GM18502 (cell line): ENCODE measurements around the gene NANS.
"Not testable (repeated sequence)": the region's sequence is repeated elsewhere in the genome, so short reads cannot be mapped to it uniquely, and the experiment has no call there.

Experiments used
- ATAC-seq: cut with Tn5 transposase; IDR thresholded peaks from one replicate; pipeline ENCODE4 v1.9.1; 2021; ENCODE audit warnings: mild to moderate bottlenecking; ENCODE audit not compliant: unreplicated experiment, poor library complexity

NANS gene

DNA sequence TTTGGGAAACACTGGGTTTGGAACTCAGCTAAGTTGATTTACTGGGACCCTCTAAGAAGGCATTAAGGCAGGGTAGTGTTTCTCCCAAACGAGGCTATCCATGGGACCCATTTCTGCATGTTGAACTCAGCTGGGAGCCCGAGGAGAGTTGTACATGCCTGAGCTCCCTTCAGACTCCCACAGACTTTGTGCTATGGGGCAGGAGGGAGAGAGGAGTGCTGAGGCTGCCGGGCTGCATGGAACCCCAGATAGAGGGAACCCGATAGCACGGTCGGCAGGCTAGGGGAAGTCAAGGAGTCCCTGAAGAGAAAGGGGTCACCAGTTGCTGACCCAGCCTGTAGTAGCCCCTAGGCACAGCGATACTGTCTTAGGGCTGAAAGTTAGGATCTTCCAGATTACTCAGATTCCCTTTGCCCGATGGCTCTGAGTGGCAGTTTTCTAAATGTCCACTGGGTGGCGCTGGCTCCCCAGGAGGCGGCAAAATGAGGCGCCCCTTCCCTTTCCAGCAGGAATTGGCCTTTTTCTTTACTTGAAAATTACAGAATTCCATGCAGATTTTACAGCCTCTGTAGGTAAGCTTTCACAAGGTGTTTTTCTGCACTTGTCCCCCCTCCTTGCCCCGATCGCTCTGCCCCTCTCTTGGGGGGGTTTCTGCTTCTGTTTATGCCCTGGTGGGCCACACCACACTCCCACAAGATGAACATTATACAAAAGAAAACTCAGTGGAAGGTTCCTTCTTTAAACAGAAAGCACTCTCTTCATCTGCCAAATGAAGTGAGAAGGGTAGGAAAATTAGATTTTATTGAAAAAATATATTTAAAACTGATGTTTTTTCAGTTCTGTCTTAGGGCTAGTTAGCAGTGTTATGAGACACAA is 17.8 kb downstream of the NANS start:
- no peak for ATAC-seq

DNA sequence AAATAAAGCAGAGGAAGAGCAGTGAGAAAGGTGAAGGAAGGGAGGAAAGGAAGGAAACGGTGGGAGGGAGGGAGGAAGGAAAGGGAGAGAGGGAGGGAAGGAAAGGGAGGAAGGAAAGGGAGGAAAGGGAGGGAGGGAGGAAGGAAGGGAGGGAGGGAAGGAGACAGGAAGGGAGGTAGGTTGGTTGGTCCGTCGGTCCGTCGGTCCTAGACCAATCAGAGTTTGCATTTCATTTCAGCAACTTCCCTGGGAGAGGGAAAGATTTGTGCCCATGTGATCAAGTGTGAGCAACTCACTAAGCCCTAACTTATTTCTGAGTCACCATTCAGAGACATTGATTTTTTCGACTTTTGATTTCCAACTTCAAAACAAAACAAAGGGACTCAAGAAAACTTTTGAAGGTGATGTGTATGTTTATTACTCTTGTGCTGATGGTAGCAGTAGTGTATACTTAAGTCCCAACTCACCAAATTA is 18.8 kb downstream of the NANS start:
- ATAC-seq, result no peak

DNA sequence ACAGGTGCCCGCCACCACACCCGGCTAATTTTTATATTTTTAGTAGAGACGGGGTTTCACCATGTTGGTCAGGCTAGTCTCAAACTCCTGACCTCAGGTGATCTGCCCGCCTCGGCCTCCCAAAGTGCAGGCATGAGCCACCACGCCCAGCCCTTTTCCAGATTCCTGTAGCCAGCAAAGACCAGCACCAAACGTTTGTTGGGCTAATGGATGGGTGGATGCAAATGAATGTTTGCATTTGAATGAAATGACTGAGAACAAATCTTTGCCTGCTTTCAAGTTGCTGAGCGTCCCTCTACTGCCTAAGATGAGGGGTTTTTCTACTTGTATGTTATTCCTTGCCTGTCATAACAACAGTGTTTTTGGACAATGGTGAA is 20.0 kb downstream of the NANS start:
- not testable (repeated sequence) for ATAC-seq

DNA sequence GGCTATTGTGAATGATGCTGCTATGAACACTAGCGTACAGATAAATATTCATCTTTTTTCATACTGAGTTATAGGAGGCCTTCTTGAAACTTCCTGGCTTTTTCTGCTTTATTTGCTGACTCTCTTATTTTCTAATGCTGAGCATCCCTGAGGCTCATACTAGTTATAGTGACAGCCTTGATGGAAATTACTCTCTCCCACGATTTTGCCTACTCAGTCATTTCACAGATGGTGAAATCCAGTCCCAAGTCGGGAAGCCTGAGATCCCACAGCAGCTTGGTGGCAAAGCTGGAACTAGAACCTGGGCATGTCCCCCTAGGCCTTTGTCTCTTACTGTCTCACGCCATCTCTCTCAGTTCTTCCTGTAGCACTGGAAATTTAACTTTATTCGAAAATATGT is 22.4 kb downstream of the NANS start:
- no peak for ATAC-seq

DNA sequence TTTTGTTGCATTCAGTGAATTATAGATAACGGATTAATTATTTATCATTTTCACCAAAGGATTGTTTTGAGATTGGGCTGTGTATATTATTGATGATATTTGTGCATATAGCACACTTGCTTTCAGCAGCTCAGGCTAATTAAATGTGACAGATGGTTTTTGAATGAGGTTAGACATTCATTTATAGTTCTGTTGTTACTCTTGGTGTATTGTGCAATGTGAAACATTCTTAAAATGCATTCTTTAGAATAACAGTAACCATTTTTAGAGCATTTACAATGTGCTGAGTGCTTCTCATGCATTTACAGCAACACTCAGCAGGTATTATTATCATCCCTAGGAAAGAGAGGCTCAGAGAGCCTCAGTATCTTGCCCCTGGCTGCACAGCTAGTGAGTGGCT is 23.8 kb downstream of the NANS start:
- no peak for ATAC-seq

DNA sequence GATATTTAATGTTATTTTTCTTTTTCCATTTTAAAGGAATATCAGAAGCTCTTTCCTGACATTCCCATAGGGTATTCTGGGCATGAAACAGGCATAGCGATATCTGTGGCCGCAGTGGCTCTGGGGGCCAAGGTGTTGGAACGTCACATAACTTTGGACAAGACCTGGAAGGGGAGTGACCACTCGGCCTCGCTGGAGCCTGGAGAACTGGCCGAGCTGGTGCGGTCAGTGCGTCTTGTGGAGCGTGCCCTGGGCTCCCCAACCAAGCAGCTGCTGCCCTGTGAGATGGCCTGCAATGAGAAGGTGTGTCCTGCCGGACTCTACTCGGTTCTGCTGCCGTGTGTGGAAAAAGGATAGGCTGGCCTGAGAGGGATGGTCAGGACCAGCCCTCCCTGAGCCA is 24.2 kb downstream of the NANS start:
- ATAC-seq, result no peak

DNA sequence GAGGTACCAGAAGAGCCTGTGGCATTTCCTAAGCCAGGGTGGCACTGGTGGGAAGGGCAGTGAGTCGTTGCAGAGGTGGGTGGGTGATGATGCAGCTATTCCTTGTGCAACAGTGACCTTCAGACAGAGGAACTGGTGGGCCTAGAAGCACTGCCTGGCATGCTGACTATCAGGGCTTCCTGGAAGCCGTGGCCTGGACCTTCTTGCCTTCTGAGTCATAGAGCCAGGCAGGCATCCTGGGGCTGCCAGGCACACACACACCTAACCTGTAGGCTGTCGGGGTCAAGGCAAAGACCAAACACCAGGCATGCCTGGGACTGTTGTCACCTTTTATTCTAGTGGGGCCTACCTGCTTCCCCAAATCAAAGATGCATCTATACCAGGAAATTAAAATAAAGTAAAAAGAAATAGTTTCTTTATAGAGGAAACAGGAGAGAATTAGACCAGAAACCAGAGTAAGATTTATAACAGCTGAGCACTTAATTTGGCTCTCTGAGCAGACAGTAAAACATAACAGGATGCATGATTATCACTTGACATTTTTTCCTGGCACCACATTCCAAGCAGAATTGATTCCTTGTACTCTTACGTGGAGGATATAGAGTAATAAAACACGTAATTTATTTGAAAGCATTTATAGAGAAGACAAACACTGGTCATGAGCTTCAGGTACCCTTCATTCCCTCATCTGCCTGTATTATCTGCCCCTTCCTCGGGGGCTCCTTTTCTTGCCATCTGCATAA is 25.1 kb downstream of the NANS start:
- no peak for ATAC-seq

DNA sequence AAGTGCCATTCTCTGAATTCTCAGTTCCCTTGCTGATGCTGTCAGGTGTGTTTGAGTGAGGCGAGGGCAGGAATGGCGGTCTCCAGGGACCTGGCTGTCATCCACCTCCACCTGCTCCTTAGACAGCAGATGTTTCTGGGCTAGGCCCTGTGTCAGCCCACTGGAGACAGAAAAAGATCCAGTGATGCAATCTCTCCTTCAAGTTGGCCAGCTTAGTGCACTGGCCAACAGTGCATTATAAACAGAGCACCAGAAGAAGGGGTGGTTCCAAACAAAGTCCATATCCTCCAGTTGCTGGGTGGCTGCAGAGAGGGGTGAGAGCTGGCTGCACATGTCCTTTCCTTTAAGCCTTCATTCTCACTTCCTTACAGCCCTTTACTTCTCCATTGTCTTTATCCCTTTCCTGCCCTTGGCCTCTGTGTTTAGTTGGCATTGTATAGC is 26.5 kb downstream of the NANS start:
- ATAC-seq, result no peak

DNA sequence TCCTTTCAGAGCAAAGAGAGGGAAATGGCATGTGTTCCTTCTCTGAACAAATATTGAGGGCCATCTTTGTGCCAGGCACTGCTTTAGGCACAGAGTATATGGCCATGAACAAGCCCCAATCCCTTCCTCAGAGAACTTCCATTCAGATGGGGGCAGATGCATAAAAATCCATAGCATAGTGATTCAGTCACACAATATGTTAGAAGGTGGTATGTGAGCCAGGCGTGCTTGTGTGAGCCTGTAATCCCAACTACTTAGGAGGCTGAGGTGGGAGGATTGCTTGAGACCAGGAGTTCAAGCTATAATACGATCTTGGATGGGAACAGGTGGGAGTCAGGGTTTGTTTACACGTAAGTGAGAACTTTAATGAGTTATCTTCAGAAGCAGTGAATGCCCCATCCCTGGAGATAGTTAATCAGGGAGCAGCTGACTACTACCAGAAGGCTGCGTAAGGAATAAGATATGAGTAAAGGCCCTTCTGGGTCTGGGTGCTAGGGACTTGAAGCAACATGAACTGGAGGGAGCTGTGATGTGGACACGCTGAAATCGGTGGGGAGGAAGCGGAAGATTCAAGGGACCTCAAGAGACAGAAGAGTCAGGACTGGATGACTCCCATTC is 27.1 kb downstream of the NANS start:
- no peak for ATAC-seq

DNA sequence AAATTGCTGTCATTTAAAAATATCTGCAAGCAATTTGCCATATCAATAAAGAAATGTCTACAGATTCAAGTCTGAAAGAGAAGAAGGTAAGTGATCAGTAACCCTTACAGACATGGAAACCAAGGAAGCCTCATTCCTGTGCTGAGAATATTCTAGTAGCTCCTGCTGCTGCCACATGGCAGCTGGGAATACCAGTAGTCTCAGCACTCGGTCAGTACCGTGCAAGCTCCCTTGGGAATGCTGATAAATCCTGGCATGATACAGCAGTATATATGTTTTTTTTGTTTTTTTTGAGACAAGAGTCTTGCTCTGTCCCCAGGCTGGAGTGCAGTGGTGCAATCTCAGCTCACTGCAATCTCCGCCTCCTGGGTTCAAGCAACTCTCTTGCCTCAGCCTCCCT is 27.9 kb downstream of the NANS start:
- no peak for ATAC-seq

DNA sequence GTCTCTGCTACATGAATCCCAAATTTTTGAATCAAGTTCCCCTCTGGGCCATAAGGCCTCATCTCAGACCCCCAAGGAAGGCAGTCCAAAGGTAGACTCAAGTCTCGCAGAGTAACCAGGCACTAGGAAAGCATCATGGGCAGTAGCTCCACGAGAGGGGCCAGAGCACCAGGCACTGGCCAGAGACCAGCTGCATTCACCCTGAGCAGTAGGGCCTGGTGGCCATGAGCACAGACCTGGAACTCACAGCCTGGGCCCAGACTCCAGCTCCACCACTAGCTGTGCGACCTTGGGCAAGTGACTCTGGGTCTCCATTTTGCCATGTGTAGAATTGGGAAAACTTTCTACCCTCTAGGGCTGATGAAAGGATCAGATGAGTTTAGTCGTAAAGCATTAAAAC is 28.5 kb downstream of the NANS start:
- ATAC-seq, result no peak

DNA sequence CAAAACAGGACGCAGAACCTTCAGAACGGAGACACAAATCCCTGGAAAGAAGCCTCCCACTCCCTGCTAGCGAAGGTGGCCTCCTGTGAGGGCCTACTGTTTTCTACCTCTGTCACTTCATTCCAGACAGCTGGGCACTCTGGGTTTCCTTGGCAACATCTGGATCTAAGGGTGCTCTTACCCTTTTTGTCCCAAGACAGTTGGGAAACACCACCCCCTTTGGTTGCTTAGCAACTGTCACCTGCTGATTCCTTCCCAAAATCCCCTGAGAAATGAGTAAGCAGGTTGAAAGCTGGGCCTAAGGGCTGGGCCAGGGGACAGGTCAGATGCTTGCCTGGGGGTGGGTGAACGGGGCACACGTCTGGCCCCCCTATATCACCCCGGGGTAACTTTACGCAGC is 29.4 kb downstream of the NANS start:
- ATAC-seq, result no peak

DNA sequence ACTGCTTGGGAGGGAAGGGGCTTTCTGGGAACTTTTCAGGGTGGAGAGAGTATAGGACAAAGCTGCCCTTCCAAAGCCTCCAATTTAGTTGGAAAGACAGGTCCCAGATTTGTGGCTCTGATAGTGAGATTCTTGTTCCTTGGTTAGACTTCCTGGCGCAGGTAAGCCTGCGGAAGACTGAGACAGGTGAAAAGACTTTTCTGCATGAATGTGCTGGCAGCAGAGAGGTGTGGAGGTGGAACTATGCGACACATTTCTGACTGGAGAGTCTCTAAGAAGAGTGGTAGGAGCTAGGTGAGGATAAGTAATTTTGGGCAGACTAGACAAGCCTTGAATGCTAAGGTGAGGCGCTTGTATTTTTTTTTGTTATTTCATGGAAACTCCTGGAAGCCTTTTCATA is 29.9 kb downstream of the NANS start:
- ATAC-seq, result no peak

DNA sequence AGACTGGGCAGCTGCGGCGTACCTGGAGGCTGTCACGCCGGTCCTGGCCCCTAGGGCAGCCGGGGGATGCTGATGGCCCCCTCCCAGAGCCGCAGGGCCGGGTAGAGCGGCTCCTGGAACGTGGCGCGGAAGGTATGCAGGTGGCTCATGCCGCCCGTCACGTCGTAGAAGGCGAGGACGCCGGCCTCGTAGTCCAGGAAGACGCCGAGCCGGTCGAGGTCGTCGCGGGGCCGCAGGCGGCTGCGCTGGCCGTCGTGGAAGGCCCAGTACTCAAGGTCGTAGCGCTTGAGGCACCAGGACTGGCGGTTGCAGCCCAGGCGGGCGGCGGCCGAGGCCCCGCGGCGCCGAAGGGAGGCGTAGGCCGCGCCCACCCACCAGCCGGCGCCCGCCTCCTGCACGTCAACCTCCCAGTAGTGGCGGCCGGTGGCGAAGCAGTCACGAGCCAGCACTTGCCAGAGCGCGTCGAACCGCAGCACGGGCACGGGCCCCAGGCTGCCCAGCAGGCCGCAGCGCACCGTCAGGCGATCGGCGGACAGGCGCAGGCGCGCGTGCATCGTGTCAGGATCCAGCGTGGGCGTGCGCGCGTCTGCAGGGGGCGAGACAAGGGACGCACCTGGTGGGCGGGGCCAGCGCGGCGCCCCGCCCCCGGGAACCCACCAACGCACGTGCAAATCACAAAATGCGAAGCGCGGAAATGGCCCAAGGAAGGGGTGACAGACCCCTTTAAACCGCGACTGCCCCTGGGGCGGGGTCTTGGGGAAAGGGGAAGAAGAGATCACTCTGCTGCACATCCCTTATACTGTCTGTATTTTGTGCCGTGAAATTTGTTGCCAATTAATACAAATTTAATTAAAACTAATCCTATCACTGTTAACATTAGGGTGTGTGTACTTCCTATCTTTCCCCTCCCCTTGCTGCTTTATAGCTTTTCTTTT is 31.2 kb downstream of the NANS start:
- no peak for ATAC-seq

DNA sequence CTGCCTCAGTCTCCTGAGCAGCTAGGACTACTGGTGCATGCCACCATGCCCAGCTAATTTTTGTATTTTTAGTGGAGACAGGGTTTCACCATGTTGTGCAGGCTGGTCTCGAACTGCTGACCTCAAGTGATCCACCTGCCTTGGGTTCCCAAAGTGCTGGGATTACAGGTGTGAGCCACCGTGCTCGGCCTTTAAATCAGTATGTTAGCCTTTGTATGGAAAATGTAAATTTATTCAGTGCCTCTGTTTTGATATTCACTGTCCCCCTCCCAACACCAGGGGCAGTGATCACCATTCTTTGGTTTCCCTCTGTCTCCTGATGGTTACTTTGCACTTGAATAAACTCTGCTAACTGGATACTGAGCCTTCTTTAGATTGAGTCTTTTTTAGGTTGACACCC is 34.1 kb downstream of the NANS start:
- ATAC-seq, result not testable (repeated sequence)

DNA sequence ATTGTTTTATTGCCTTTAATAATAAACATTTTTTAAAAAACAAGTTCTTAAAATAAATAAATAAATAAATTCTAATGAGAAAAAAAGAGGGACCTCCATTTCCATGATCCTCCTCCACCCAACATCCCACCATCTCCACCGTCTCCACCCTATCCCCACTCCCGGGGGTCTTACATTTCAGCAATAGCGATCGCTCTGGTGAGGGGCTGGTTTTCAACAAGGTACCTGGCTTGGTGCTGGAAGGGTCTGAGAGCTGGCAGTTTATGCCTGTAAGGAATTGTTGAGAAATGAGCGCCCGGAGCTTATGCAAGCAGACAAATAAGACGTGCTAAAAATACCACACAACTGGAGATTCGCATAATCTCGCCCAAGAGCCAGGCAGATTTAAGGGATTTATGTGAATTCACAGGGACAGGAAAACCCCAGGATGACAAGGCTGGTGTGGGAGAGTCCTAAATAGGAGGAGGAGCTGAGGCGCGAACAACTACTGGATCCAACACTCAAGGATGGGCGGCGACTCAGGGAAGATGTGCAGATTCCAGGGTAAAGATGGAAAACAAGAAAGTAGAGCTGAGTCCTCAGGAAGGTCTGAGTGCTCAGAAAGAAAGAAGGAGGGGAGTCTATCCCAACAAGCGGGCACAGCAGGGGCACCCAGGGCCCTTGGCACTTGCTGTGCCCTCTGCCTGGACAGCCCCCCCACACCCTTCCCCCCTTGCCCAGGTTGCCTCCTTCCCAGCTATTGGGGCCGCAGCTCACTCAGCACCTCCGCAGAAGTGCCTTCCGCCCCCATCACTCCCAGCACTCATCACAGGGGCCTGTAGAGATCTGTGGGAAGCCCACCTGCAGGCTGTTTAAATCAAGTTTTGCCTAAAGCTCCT is 35.4 kb downstream of the NANS start:
- no peak for ATAC-seq

DNA sequence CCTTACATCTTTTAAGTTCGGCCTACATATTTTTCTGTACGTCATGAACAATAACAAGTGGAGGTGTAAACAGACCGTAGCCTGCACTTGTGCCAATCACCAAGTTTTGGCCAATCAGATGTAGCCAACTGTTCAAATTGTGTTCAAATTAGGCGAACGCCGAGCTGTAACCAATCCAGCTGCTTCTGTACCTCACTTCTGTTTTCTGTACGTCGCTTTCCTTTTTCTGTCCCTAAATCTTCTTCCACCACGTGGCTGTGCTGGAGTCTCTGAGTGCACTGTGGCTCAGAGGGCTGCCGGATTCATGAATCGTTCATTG is 36.0 kb downstream of the NANS start:
- ATAC-seq, result no peak

DNA sequence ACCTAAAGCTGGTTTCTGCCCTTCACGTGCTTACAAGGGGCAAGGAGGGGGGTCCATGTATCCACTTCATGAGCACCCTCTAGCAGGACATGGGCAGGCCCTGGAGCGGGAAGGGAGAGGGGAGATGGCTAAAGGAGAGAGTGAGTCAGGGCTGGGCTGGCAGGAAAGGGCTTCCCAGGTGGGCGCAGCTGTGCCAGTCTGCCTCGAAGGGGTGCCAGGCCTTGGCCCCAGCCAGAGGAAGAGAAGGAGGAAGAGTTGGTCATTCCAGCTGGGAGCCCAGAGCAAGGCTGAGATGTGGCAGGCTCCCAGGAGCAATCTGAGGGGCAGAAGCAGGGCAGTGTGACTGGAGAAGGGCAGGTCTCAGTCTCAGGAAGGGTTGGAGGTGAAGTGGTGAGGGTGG is 37.8 kb downstream of the NANS start:
- ATAC-seq, result no peak

DNA sequence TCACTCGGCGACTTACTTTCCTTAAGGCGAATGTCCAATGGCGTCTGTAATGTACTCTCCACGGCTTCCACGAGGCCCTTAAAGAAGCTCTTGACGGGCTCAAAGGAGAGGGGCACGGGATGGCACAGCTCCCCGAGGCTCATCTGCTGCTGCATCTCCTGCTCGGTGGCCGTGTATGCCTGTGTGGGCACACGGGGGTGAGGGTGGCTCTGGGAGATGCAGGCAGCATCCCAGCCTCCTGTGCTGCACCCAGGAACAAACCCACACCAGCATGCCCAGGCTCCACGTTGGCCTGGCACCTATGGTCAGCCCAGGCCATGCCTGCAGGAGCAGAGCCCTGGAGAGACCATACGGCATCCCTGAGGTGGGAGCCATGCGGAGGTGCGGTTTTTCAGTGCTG is 38.3 kb downstream of the NANS start:
- no peak for ATAC-seq
